Stimulated activated CD4-positive, alpha-beta T cell treated with anti-CD3 and anti-CD28 coated beads, Interleukin-15, amount 100 ng/mL, for 48 hours (primary cell): ENCODE data around the gene CABP2.
"Not testable (repeated sequence)": the region's sequence is repeated elsewhere in the genome, so short reads cannot be mapped to it uniquely, and the experiment has no call there.

ENCODE experiments used
- DNase-seq, 2 donors: peaks; one replicate each; pipeline ENCODE4 v3.0.0-alpha.2; 2020; ENCODE audit warnings: low read depth in 2 of 2

Gene CABP2

DNA sequence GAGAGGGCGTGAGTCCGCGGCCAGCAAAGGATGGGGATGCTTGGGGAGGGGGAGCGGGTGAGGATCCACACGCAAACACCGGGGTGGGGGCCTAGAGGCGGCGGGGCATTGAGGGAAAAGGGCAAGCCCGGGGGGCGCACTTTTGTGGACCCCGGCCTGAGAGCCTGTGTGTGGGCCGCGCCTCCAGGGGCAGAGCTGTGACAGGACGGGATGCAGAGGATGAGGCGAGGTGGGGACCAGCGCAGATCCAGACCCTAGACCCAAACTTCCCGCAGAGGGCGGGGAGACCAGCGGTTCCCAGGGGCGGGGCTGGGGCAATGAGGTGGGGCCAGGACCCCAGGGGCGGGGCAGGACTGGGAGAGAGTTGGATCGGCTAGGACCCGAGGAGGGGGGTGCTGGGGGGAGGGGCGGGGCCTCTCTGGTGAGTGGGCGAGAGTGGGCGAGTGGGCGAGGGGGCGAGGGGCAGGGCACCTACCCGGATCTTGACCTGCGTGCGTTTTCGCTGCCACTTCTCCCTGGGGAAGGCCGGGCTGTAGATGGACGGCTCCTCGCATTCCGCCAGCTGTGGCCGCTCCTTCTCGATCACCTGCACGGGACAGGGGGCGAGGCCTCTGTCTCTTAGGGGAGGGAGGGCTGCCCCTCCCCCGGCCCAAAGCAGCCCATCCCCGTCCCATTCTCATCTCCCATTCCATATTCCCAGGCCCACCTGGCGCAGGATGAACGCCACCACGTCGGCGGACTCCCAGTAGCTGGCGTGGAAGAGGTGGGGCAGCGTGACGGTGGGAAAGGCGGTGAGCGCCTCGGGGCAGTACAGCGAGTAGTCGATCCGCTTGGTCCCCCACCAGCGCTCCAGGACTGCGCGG is 28.6 kb downstream of the CABP2 start:
- no peak for DNase-seq

DNA sequence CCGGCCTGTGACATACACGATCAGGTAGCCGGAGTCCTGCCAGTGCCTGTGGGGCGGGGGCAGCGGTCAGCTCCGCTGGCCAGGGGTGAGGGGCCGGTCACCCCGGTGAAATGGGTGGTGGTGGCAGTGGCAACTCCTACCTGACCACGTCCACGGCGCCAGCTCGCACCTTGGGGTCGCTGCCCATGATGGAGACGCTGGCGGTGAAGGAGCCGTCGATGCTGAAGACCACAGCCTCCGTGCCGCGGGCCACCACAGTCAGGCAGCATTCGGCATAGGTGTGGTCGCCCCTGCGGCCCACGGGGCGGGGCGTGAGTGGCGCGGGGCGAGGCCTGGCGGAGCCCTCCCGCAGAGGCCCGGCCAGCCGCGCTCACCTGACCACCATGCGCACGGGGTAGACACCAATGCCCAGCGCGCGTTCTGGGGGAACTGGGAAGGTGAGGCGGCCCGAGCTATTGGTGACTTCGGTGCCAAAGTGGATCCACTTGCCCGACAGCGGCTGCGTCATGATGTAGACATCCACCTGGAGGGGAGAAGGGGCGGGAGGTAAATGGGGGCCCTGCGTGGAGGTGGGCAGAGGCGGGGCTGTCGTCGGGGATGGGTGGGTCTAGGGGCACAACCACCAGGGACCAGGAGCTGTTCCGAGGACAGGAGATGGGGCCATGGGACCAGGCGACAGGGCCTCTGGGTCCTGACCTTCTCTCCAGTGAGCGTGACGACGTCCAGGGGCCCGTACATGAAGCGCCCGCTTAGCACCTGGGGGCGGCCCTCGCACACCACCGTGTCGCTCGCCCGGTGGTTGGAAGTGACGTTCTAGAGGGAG is 29.5 kb downstream of the CABP2 start:
- DNase-seq, result no peak

DNA sequence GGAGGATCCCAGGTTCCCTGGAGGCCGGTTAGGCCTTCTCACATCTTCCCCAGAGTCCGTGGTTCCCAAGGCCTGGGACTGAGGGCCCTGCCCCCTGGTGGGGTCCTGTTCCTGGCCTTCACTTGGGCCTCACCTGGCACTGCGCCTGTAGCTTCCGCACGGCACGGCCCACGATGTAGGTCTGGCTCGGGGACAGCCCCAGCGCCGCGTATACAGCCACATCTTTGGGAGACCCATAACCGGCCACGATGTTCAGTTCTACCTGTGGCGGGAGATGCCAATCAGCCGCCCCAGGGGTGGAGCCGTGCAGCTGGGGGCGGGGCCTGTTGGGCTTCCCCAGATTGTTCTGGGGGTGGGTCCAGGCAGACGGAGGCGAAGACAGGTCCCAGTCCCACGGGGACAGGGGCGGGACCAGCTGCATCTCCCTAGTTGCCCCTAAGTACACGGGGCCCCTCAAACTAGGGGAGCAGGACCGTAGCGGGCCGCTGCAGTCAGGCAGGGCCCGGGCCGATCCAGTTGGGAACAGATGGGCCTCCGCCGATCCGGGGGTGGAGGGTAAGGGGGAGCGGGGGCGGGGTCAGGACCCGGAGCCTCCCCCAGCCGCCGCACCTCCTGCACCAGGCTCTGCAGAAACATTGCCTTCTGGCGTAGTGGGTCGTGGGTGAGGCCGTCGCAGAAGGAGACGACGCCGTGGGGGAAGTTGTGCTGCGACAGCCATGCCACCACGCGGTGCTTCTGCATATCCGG is 30.3 kb downstream of the CABP2 start:
- peak in 1 of 2 donors; percentile 21 for DNase-seq

DNA sequence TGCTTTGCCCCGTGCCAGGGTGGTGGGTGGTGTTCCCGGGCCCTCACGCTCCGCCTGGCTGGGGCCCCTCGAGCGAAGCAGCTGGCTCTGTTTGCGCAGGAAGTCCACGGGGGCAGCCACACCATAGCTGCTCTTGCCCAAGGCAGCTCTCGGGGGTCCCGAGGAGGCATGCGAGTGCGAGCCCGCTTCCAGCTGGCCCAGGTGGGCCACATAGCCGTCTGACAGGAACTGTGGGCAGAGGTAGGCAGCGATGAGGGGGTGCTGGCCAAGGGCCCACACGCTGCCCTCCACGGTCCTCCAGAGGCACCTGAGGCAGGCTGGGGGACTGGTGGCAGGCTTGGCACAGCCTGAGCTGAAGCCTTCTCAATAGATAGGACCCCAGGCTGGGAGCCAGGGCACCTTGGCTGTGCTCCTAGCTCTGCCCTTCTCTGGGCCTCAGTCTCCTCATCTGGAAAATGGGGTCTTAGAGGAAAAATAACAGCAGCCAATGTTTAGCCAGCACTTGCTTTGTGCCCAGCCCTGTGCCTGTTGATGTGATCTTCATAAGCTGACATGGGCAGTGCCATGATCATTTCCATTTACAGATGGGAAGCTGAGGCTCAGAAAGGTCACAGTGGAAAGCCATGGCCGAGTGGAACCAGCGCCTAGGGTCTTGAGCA is 31.0 kb downstream of the CABP2 start:
- DNase-seq, result no peak

DNA sequence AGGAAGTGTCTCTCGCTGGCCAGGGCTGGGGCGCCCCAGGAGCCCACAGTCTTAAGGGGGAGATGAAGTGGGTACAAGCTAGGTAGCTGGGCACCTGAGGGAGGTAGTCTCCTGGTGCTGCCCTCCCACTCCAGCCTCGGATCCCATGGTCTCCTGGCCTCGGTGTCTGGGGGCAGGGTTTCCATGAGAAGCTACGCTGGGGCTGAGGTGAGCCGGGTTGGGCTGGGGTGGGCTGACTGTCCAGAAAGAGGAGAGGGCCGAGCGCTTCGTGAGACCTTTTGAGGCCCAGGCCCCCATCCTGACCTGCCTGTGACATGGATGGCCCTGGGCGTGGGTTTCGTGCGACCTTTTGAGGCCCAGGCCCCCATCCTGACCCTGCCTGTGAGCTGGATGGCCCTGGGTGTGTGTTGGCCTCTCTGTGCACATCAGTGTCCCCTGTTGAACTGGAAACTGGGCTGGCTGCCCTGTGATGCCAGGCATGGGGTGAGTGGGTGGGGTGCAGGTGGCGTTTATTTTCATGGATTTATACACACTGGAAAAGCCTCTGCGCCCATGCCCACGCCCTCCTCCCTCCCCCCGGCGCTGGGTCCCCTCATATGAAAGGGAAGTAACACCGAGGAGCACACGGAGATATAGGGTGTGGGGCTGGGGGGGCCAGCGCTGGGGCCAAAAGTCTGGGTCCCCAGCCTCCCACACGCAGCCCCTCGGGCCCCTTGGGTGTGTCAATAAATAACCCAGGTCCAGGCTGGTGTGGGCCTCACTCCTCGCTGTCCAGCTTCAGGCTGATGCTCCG is 31.8 kb downstream of the CABP2 start:
- no peak for DNase-seq

DNA sequence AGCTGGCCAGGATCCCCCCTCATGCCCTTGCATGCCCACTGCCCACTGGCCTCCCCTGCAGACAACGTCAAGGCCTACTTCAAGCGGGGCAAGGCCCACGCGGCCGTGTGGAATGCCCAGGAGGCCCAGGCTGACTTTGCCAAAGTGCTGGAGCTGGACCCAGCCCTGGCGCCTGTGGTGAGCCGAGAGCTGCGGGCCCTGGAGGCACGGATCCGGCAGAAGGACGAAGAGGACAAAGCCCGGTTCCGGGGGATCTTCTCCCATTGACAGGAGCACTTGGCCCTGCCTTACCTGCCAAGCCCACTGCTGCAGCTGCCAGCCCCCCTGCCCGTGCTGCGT is 32.5 kb downstream of the CABP2 start:
- no peak for DNase-seq

DNA sequence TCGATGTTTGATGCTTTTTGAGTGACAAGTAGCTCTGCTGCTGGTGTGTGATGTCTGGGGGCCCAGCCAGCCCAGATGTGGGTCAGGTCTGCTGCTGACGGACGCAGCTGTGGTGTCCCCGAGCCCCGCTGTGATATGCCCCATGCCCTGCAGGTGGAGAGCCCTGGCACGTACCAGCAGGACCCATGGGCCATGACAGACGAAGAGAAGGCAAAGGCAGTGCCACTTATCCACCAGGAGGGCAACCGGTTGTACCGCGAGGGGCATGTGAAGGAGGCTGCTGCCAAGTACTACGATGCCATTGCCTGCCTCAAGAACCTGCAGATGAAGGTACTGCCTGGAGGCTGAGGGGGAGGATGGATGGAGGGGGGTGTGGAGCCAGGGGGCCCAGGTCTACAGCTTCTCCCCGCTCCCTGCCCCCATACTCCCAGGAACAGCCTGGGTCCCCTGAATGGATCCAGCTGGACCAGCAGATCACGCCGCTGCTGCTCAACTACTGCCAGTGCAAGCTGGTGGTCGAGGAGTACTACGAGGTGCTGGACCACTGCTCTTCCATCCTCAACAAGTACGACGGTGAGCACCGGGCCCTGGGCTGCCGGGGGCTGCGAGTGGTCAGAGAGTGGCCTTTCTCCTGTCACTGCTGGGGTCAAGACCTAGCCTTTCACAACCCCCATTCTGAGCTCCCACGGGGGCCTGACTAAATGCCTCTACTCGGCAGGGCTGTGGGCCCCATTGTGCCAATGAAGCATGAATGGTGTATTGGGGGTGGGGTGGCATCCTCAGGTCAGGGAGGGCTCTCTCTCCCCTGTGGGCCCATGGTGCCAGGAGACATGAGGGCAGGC is 33.1 kb downstream of the CABP2 start:
- no peak for DNase-seq

DNA sequence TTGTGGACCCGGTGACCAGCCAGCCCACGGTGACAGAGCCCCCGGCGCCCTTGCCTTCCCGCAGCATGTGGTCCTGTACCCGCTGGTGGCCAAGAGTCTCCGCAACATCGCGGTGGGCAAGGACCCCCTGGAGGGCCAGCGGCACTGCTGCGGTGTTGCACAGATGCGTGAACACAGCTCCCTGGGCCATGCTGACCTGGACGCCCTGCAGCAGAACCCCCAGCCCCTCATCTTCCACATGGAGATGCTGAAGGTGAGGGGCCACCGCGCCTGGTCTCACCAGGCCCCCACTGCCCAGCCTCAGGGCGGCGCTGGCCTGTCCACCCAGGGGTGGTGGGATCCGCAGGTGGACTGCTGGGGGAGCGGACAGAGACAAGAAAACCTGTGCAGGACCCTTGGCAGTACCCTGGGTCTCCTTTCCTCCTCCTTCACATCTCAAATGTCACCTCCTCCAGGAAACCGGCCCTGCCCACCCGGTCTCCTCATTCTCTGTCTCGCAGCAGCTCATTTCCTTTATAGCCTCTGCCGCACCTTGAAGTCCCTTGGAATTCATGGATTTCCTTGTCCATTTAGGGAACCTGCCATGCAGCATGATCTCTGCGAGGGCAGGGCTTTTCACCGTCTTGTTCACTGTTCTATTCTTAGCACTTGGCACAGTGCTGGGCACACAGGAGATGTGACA is 33.9 kb downstream of the CABP2 start:
- DNase-seq, result no peak

DNA sequence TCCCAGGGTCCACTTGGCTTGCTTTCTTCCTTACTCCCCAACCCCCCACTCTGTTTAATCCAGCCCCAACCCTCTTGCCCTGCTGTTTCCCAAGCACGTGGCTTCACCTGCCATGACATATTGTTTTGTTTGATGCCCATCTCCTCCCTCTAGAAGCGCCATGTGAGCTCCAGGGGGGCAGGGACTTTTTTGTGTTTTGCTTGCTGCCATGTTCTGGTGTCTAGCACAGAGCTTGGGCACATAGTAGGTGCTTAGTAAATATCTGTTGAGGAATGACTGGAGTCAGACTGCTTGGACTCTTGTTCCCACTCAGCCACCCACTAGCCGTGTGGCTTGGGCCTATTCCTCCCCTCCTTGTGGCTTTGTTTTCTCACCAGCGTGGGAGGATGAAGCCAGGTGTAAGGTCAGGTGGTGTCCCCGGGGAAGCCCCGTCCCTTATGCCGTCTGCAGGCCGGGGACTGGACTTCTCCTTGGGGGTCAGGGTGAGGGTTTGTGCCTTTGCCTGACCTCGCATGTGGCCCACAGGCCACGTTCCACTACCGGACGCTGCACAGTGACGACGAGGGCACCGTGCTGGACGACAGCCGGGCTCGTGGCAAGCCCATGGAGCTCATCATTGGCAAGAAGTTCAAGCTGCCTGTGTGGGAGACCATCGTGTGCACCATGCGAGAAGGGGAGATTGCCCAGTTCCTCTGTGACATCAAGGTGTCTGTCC is 36.6 kb downstream of the CABP2 start:
- DNase-seq, result peak in 1 of 2 donors; percentile 62

DNA sequence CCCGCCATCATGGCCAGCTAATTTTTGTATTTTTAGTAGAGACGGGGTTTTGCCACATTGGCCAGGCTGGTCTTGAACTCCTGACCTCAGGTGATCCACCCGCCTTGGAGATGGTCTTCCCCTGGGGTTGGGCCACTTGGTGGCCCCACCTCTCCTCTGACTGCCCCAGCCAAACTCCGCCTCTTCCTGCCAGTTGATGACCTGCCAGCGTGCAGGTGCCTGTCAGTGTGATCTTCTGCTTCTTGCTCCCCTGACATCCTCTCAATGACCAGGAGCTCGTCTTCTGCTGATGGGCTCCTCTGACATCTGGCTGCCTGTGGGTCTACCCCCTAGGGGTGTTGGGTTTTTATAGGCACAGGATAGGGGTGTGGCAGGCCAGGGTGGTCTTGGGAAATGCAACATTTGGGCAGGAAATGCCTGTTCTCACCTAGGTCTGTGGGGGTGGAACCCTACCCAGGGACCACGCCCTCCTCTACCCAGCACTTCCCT is 37.3 kb downstream of the CABP2 start:
- DNase-seq, result peak in 1 of 2 donors; percentile 64

DNA sequence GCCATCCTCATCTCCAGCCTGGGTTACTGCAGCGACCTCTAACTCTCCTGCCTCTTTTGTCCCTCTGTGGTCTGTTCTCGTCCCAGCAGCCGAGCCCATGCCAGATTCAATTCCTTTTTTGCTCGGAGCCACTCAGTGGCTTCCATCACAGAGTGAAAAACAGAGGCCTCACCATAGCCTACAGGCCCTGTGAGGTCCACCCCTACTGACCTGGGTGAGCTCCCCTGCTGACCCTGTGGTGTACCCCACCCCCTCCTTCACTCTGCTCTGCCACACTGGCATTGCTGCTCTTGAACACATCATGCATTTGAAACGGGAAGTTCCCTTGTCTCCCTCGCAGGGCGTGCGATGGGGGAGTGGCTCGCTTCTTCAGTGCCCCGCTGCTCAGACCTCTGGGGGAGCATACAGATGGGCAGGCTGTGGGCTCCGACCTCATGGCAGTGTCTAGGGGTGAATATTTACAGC is 38.4 kb downstream of the CABP2 start:
- peak in 1 of 2 donors; percentile 72 for DNase-seq

DNA sequence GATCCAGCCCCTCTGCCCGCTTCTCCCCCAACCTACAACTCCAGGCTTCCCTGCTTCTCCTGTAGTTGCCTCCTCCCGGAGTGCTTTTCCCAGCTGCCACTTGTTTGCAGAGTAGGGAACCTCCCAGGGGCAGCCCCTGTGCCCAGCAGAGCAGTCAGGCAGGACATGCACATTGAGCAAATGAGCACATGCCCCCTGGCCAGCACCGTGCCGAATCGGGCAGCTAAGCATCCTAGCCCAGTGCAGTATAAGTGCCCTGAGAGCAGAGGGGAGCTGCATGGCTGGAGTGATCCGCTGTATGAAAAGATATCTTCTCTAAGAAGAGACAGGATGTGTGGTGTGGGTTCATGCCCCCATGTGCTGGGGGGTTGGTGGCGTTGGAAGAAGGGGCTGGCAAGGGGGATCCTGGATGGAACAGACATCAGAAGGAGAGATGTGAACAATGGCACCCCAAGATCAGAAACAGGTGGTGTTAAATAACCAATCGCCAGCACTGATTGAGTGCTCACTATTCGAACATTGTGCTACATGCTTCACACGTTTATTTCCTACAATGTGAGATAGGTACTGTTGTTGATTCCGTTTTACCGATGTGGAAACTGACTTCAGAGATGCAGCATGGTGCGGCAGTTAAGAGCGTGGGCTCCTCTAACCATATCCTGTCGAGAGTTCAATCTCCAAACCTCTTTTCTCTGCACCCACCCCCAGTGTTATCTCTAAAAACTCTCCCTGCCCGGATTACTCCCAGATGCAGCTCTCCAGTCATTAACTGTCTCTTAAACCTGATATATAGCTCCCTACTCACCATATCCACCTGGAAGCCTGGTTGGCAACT is 39.2 kb downstream of the CABP2 start:
- peak in 1 of 2 donors; percentile 49 for DNase-seq

DNA sequence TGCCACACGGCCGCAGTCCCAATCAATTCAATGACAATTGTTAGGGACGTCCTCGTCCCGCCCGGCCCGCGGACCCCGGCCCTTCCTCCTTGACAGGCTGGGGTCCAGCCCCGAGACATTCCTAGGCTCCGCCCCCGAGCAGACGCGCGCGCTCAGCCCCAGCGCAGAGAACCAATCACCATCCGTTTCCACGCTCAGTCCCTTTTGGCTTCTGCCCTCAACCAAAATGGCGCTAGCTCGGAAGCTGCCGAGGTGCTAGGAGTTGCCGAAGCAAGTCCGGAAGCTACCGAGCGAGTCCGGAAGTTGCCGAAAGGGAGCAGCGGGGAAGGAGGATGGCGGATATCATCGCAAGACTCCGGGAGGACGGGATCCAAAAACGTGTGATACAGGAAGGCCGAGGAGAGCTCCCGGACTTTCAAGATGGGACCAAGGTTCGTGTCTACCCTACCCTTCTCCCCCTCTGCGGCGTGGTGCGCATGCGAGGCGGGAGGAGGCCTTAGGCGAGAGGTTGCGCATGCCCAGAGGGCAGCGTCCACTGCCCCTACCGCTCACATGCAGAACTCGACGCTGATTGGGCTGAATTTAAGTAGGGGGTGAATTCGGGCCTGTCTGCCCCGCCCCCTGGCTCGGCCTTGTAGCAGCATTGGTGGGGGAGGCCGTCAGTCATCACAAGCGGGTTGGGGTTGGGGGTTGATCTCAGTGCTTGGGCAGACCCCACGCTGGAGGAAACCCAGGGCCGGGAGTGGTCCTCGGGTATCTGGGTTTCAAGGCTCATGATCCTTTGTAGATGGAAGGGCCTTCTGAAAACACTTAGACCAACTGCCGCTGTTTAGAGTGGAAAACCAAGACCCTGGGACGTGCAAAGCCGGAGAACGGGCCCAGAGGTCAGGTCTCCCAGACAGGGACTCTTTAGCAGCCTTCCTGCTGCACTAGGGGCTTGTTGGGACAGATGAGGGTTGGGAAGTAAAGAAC is 40.1 kb downstream of the CABP2 start, which contains the start of gene AIP:
TSS of gene AIP (plus strand) at position 200 of the 972 bp plus-strand sequence. CDS start at position 333, 133 bp downstream.
- DNase-seq, result peak; percentile 97 to 98

DNA sequence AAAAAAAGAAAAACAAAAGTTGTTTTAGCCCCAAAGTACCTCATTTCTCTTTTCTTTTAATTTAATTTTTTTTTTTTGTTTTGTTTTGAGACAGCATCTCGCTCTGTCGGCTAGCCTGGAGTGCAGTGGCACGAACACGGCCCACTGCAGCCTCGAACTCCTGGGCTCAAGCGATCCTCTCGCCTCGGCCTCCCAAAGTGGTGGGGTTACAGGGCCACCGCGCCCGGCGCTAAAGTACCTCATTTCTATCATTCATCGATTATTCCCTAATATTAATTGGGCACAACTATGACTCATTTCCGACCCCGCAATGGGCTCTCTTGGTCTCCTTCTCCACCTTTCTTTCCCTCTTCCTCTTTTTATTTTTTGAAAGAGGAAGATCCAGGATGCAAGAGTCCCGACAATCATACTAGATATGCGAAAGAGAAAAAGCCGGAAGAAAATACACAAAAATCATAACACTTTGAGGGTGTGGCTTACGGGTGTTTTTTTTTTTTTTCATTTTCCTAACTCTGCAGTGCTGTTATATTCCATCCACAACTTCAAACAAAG is 40.9 kb downstream of the CABP2 start:
- DNase-seq, result no peak

DNA sequence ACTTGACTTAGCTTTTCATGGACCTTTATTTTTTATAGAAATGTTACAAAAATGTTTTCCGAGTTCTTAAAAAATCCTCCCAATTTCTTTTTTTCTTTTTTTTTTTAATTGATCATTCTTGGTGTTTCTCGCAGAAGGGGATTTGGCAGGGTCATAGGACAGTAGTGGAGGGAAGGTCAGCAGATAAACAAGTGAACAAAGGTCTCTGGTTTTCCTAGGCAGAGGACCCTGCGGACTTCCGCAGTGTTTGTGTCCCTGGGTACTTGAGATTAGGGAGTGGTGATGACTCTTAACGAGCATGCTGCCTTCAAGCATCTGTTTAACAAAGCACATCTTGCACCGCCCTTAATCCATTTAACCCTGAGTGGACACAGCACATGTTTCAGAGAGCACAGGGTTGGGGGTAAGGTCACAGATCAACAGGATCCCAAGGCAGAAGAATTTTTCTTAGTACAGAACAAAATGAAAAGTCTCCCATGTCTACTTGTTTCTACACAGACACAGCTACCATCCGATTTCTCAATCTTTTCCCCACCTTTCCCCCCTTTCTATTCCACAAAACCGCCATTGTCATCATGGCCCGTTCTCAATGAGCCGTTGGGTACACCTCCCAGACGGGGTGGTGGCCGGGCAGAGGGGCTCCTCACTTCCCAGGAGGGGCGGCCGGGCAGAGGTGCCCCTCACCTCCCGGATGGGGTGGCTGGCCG is 45.7 kb downstream of the CABP2 start:
- not testable (repeated sequence) for DNase-seq
